Measurements from ENCODE around the gene EPB41L4A.

Gene EPB41L4A

GRCh38 chr5:112143690-112144089 is 275.4 kb downstream of the EPB41L4A start:
- no peak for DNase-seq

- DNase-seq, result peak; percentile 86
Measured at GRCh38 chr5:112142769-112143270, 276.3 kb downstream of the EPB41L4A start.

DNA sequence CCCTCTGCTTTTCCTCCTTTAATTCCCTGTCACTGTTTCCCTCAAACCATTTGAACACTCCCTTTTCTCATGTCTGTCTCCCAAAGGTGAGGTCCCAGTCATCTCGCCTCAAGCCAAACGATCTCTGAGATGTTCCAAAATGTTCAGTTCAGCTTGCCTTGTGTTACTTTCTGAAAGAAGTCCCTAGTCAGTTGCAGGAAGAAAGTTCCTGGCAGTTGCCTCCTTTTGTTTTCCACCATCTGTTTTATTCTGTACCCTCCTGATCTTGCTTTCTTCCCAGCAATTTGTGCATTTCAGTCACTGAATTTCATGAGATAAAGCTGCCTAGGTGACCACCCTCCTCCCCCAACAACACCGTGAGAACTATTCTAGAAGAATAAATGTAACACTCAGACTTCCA is 277.5 kb downstream of the EPB41L4A start:
- DNase-seq, result no peak

DNA sequence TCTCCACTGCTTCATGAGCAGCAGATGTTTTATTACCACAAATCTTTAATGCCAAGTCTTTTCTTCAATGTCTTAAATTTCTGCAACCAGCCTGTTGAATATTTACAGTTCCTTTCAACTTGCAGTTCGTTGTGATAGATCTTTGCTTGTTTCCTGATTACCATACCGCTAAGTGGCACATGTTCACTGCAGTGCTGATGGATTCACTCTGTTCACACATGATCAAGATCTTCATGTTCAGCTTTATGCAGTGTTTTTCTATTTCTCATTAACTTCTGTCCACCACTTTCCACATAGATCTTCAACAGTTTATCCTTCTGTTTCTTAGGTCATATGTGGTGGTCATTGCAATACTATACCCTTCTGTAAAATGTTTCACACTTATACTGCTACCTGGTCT is 280.6 kb downstream of the EPB41L4A start:
- DNase-seq, result no peak

DNA sequence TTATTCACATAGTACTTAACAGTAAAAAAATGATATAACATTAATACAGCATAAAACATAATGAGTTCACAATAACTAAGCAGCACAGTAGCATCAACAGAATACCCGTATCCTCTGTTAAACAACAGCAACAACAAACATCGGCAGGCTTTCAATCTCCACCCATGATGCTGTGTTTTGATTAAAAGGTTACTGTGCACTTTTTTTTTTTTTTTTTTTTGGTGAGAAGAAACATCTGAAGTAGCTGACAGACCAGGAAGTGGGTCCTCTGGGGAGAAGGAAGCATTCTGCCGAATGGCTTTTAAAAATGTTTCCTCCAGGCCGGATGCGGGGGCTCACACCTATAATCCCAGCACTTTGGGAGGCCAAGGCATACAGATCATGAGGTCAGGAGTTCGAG is 282.3 kb downstream of the EPB41L4A start:
- no peak for DNase-seq

DNA sequence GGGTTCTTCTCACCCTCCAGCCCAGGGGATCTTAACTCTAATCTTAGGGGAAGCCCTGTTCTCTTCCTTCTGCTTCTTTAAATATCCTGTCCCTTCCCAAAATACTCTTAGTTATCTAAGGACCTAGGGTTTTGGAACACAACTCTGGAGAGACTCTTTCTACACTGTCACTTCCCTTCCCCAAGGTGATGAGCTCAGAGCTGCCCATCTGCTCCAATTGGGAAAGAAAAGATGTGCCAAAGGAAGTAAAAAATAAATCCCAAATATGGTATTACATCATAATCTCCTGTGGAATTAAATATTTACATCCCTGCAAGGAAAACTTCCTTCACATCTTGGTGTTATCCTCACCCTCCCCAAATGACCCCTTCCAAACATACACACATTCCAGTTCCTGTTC is 291.2 kb downstream of the EPB41L4A start:
- DNase-seq, result no peak

DNA sequence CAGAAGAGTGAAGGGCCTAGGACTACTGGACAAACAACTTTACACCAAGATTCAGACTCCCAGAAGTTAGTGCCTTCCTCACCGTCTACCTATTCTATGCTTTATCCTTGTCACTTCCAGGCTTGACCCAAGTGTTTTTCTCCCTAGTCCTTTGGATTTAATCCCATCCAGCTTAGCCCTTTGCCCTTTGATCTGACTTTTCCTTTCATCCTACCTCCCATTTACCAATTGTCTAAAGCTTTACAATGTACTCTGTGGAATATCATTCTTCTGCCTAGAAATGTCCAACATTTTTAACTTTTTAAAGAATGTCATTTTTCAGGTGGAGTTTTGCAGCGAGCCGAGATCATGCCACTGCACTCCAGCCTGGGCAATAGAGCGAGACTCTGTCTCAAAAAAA is 292.1 kb downstream of the EPB41L4A start:
- no peak for DNase-seq

DNA sequence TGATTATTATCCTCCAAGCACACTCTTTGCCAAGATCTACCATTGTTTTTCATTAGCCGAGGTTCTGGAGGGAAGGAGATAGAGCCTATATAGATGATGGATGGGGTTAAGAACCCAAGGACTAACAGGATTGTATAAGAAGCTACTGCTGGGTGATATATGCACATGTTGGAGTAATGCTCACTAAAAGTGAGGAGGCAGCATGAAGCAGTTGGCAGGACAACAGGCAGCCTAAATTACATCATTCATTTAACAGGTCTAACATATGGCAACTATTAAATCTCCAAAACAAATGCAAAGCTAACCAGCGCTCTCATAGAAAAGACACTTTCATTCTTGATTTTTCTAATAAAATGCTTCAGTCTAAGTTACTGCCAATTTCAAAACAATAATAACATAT is 293.2 kb downstream of the EPB41L4A start:
- DNase-seq, result no peak

DNA sequence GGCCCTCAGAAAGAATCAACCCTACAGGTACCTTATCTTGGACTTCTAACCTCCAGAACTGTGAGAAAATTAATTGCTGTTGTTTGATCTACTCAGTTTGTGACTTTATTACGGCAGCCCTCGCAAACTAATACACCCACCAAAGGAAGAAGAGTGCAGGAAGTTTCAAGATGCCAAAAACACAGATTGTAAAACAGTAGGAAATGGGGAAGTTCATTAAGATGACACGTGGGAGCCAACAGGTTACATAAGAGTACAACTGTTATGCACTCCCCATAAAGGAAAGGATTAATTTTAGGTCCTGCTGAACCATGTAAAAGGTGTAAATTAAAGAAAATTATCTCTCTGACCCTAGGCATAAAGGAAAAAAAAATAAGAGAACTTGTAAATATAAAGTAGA is 294.3 kb downstream of the EPB41L4A start:
- no peak for DNase-seq

- DNase-seq, result no peak
Measured at GRCh38 chr5:112123086-112123485, 296.0 kb downstream of the EPB41L4A start.

DNA sequence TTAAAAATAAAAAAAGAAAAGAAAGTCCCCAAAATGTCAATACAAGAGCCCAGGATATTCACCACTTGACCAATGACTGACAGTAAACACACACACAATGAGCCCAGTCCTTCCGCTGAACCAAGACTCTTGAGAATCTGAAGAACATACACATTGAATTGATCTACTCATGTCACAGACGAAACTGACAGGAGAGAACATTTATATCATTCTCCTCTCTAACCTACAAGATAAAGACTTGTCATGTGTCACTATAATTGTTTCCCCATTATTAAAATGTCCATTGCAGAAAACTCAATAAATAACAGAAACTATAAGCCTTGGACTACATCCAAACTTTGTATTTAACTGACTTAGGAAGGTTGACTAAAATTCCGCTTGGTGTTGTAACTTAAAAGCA is 296.7 kb downstream of the EPB41L4A start:
- DNase-seq, result no peak

DNA sequence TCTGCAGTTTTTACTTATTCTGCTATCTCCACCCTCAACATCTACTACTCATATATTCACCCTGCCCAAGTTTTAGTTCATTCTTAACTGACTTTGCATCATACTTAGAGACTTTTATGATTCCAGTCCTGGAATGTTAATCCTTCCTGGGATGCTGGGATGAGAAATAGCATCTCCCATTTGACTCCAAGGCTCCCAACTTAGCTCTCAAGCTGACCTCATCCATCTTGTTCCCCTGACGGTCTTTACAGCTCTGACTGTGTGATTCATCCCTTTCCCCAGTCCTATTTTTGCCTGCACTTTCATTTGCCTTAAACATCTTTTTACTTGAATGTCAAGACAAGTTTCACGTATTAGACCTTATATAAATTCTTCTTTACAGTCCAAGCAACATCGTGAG is 297.8 kb downstream of the EPB41L4A start:
- DNase-seq, result peak; percentile 15

DNA sequence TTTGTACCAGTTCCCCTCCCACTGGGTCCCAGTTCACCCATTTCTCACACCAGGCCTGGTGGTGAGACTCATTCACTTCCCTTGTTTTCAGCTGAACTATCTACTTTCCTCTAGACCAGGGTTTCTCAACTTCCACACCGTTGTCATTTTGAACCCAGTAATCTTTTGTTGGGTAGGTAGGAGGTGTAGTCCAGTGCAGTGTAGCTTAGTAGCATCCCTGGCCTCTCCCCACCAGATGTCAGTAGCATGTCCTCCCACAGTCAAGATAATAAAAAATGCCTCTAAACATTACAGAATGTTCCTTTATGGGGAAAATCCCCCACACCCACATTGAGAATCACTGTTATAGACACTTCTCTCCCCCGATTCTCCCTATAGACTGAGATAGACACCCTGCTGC is 299.1 kb downstream of the EPB41L4A start:
- DNase-seq, result no peak

DNA sequence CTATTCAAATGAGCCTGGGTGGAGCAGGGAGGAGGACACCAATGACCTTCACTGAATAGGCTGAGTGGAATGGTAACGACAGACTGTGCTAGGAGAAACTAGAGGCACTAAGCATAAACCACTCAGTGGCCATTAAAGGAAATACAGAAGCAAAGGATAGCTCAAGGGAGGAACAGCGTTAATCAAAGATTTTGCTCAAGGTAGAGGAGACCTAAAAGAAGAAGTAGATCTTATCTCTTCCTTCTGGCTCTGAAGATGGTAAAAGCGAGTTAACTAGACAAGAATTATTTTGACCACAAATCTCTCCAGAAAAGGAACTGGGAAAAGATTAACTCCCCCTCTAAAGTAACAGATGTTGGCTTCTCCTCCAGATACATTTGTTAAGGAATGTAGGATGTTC is 299.6 kb downstream of the EPB41L4A start:
- DNase-seq, result no peak

- DNase-seq, result no peak
Measured at GRCh38 chr5:112117551-112117950, 301.5 kb downstream of the EPB41L4A start.

- no peak for DNase-seq
Measured at GRCh38 chr5:112116371-112116770, 302.7 kb downstream of the EPB41L4A start.

GRCh38 chr5:112113565-112113964 is 305.5 kb downstream of the EPB41L4A start:
- DNase-seq, result no peak
